ENCODE results near the gene TSPAN17.

TSPAN17 gene

DNA sequence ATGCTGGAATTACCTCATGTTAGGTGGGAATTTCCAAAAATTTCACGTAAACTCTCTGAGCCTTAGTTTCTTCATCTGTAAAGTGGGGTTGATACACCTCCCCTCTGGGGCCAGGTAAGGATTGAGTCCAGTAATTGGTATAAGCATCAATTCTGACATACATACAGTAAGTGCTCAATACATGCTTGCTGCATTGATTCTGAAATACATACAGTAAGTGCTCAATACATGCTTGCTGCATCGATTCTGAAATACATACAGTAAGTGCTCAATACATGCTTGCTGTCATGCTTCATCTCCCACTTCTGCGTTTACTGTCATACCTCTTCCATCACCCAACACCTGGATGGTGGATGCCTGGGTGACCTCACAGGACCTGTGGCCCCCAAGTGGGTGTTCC is 57.1 kb downstream of the TSPAN17 start:
- DNase-seq (ENCODE audit: low read depth) = no peak
- no peak overlapping the region for H3K4me3 ChIP-seq (replicated peaks; ENCODE audit: low read depth, low read length)
- TF ChIP-seq, protein P1, sequence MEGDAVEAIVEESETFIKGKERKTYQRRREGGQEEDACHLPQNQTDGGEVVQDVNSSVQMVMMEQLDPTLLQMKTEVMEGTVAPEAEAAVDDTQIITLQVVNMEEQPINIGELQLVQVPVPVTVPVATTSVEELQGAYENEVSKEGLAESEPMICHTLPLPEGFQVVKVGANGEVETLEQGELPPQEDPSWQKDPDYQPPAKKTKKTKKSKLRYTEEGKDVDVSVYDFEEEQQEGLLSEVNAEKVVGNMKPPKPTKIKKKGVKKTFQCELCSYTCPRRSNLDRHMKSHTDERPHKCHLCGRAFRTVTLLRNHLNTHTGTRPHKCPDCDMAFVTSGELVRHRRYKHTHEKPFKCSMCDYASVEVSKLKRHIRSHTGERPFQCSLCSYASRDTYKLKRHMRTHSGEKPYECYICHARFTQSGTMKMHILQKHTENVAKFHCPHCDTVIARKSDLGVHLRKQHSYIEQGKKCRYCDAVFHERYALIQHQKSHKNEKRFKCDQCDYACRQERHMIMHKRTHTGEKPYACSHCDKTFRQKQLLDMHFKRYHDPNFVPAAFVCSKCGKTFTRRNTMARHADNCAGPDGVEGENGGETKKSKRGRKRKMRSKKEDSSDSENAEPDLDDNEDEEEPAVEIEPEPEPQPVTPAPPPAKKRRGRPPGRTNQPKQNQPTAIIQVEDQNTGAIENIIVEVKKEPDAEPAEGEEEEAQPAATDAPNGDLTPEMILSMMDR (IDR thresholded peaks at IDR 0.05; ENCODE audit: low read length, missing control alignments) = no peak

DNA sequence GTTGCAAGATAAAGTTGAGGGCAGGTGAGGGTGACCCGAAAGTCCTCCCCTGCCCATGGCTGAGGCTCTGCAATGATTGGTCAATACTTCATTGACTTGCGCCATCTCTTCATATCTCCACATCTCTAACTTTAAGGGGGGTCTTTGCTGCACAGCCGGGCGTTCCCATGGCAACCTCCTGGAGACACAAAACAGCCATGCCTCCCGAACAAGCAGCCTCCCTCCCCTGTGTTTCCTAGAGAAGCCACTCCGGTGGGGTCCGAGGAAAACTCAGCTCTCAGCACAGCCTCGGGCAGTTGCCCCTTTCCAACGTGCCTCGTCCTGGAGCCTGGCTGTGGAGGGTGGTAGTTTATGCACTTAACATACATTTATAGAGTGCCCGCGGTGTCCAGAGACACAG is 57.5 kb downstream of the TSPAN17 start:
- no peak for DNase-seq (ENCODE audit: low read depth)
- TF ChIP-seq, protein P1 (IDR thresholded peaks at IDR 0.05; ENCODE audit: low read length, missing control alignments) = no peak
- H3K4me3 ChIP-seq (replicated peaks; ENCODE audit: low read depth, low read length) = no peak overlapping the region
